HG03045 (cell line): ENCODE data around the gene DNAJC18.
"Not testable (repeated sequence)": the region's sequence is repeated elsewhere in the genome, so short reads cannot be mapped to it uniquely, and the experiment has no call there.

ENCODE experiments used
- ATAC-seq: cut with Tn5 transposase; IDR thresholded peaks from one replicate; pipeline ENCODE4 v1.9.1; 2021; ENCODE audit warnings: mild to moderate bottlenecking, moderate library complexity; ENCODE audit not compliant: unreplicated experiment

The DNAJC18 gene

GRCh38 chr5:139439013-139439903 is at the start of gene DNAJC18:
Gene DNAJC18 (minus strand): TSS chr5:139439525. CDS start chr5:139439445, 80 bp downstream.
- ATAC-seq = peak; percentile 94

GRCh38 chr5:139488260-139488659 is 48.9 kb upstream of the DNAJC18 start:
- ATAC-seq = no peak

- ATAC-seq = no peak
These were observed 46.9 kb upstream of the DNAJC18 start for GRCh38 chr5:139486201-139486600.

DNA sequence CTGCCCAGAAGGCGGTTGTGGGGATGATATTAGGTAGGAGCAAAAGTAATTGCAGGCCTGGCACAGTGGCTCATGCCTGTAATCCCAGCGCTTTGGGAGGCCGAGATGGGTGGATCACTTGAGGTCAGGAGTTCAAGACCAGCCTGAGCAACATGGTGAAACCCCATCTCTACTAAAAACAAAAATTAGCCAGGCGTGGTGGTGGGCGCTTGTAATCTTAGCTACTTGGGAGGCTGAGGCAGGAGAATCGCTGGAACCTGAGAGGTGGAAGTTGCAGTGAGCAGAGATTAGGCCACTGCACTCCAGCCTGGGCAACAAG is 43.5 kb upstream of the DNAJC18 start:
- ATAC-seq = not testable (repeated sequence)

GRCh38 chr5:139482050-139482889 is 42.9 kb upstream of the DNAJC18 start, which contains the start of gene STING1:
Gene STING1 (minus strand): TSS chr5:139482758. CDS start chr5:139481704, 1,054 bp downstream.
- ATAC-seq = peak; percentile 45

DNA sequence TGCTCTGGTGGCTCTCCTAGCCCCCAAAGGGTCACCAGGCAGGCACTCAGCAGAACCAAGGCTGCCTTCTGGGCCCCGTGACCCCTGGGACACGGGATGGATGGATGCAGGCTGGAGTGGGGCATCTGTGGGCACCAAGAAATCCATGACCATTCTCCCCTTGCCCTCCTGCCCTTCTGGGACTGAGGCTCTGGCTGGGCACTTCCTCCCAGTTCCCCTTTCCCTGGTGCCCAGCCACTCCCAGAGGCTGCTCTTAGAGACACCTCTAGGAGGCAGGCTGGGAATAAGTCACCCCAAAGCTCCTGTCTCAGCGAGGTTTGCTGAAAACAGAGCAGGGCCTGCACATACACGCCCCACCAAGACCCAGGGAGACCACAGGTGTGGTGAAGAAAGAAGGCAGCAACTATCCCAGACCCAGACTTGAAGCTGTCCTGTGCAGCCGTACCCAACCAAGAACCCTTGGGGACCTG is 42.3 kb upstream of the DNAJC18 start:
- ATAC-seq = peak; percentile 23

GRCh38 chr5:139481122-139481533 is 41.8 kb upstream of the DNAJC18 start:
- no peak for ATAC-seq

DNA sequence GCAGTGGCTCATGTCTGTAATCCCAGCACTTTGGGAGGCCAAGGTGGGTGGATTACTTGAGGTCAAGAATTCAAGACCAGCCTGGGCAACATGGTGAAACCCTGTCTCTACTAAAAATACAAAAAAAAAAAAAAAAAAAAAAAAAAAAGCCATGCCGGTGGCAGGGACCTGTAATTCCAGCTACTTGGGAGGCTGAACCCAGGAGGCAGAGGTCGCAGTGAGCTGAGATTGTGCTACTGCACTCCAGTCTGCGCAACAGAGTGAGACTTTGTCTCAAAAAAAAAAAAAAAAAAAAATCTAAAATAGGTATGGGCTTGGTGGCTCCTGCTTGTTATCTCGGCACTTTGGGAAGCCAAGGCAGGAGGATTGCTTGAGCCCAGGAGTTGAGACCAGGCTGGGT is 40.4 kb upstream of the DNAJC18 start:
- not testable (repeated sequence) for ATAC-seq

DNA sequence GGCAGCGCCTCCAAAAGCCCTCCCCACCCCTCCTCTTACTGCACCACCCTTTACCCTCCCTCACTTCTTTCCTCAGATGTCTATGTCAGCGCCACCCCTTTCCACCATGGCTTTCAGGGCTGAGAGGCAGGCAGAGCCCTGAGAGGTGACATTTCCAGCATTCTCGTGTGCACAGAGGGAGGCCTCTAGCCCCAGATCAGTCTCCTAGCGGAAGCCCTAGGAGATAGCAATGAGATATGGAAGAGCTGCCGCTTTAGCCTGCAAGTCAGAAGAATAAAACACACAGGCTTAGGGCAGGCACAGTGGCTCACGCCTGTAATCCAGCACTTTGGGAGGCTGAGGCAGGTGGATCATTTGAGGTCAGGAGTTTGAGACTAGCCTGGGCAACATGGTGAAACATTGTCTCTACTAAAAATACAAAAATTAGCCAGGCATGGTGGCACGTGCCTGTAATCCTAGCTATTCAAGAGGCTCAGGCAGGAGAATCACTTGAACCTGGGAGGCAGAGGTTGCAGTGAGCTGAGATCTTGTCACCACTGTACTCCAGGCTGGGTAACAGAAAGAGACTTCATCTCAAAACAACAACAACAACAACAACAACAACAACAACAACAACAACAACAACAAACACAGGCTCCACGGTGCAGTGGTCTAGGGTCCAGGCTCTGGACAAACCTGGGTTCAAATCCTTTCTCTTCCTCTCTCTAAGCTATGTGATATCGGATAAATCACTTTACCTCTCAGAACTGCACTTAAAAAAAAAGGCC is 39.5 kb upstream of the DNAJC18 start:
- ATAC-seq = not testable (repeated sequence)

DNA sequence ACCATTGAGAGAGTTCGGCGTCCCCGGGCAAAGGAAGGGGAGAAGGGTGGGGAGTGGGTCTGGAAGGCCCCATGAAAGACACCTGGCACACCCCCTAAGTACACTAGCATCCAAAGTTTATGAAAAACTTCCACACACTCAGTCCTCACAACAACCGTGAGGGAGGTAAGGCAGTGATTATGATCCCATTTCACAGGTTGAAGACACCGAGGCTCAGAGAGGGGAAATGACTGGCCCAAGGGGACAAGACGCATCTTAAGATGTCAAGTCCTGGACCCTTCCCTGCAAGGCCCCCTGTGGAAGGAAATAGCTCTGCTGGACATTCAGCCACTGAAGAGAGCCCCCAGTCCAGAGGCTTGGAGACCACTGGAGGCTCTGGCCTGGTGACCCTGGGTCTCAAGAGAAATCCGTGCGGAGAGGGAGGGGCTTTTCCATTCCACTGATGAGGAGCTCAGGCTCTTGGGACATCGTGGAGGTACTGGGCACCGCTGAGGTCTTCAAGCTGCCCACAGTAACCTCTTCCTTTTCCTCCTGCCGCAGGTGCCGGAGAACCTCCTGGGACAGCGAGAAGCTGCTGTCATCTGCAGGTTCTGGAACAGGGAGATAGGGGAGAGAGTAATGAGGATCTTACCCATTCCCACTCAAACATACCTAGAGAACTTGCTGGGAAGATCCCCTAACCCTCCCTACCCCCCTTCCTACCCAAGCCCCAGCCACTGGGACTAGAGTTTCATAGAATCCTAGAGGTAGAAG is 36.7 kb upstream of the DNAJC18 start:
- no peak for ATAC-seq

DNA sequence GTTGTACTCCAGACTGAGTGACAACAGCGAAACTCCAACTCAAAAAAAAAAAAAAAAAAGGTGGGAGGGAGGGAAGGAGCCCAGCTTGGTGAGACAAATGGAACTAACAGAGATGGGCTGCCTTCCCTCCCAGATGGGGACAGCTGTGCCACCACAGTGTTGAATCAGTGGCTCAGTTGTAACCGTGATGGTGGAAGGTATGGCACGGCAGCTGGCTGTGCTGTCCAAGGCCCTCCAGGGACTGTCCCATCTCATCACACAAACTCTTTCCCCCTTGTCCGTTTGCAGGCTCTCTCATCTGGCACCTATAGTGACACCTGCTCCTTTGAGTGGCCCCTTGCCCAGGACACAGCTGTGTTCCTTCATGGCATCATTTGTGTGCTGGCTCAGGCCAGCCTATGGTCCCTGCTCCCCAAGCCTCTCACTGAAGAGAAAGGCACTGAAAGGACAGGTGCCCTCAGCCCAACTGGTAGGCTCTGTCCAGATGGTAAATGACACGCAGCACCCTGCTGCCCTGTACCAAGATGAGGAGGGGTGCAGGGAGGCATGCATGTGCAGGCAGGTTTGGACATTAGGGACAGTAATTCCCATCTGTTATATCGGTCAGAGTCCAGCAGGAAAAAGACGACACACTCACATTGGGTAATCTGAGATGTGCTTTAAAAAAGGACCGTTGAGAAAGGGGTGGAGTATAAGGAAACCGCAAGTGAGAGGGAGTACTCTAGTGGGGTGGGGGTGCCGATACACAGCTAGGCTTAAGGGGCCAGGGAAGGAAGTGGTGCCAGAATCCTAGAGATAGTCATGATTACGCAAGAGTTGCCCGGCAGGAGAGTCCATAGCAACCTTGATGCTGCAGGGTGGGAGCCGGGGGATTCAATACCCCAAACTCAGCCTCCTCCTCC is 35.8 kb upstream of the DNAJC18 start:
- no peak for ATAC-seq

DNA sequence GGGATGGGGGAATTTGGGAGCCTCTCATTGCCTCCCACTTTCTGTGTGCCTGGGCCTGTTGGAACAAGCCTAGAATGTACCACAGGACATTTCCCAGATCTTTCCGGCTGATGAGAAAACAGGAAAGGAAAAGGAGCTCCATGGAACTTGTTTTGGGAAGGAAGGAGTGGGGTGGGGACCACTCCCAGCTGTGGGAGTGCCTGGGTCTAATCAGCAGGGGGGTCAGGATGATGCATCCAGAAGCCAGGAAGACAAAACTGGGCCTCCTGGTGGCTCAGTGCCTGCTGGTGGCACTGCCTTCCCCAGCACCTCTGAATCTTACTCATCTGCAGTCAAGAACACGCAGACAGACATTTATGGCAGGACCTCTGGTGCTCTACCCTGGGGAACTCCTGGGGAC is 34.2 kb upstream of the DNAJC18 start:
- ATAC-seq = no peak

- ATAC-seq = no peak
These were observed 33.8 kb upstream of the DNAJC18 start for GRCh38 chr5:139473105-139473504.

- ATAC-seq = no peak
These were observed 33.2 kb upstream of the DNAJC18 start for GRCh38 chr5:139472386-139473030.

DNA sequence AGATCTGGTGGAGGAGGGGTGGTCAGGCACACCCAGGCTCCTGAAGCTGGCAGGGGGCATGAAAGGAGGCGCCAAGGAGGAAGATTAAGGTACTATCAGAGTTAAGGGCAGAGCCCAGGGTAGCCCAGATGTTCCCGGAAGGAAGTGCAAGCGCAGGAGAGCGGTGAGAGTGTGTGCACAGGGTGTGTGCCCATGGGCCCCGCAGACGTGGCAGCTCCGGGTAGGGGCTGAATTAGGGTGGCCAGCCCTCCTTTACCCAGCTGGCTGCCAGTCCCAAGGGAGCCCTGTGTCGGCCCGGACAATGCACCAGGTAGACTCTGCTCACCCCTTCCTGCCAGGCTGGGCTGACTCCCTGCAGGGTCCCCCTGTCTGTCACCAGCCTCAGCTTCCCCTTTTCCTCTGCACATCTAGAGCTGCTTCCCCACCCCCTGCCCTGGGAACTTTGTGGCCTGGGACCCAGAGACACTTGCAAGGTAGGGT is 31.5 kb upstream of the DNAJC18 start, which contains the start of gene SMIM33:
TSS of gene SMIM33 (plus strand) at position 184 of the 480 bp plus-strand sequence. CDS start at position 302, 118 bp downstream.
- no peak for ATAC-seq

DNA sequence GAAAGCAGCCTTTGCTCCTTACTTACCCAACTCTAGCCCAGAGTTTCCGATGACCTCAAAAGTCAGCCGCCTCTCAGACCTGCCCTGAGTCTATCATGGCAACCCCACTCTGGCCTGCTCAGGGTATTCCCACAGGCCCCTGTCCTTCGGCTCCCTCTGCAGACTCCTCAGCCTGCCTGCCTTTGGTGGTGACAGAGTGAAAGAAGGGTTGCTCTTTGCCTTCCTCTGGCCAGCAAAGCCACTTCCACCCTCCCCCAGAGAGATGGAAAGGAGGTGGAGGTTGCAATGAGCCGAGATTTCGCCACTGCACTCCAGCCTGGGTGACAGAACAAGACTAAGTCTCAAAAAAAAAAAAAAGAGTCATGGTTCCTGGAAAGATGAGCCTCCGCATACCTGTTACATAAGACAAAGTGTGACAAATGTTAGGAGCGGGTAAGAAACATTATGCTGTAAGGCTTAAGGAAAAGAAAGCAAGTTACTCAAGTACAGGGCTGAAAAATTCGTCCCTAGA is 29.2 kb upstream of the DNAJC18 start:
- no peak for ATAC-seq

GRCh38 chr5:139462586-139463276 is 23.4 kb upstream of the DNAJC18 start, which contains the start of gene ECSCR:
Gene ECSCR (minus strand): TSS chr5:139462743. CDS start chr5:139462670, 73 bp downstream.
- ATAC-seq = no peak
